Neuronal stem cell (in vitro differentiated cells): ENCODE data around the gene OR7D4.

Source experiments
- DNase-seq: peaks from one replicate; pipeline ENCODE4 v3.0.0-alpha.2; 2013; ENCODE audit warnings: low spot score
- H2AFZ ChIP-seq: one replicate; pipeline ENCODE4 v1.6.1; 2013; ENCODE audit warnings: mild to moderate bottlenecking, low read length, inconsistent platforms
- H2AK5ac ChIP-seq: 2 replicates; pipeline ENCODE4 v1.6.1; 2013; ENCODE audit warnings: low read depth, mild to moderate bottlenecking, inconsistent platforms, low read length, moderate library complexity, mixed read lengths
- H2BK120ac ChIP-seq: 2 replicates; pipeline ENCODE4 v1.6.1; 2013; ENCODE audit warnings: low read depth, mild to moderate bottlenecking, inconsistent platforms, low read length, moderate library complexity, mixed read lengths
- H2BK12ac ChIP-seq: one replicate; pipeline ENCODE4 v1.6.1; 2013; ENCODE audit warnings: low read length, inconsistent platforms
- H2BK15ac ChIP-seq: 2 replicates; pipeline ENCODE4 v1.6.1; 2013; ENCODE audit warnings: mild to moderate bottlenecking, low read length, inconsistent platforms, mixed read lengths
- H2BK5ac ChIP-seq: one replicate; pipeline ENCODE4 v1.6.1; 2013; ENCODE audit warnings: inconsistent platforms, mild to moderate bottlenecking, low read length, moderate library complexity
- H3K14ac ChIP-seq: one replicate; pipeline ENCODE4 v1.6.1; 2013; ENCODE audit warnings: low read length, inconsistent platforms
- H3K18ac ChIP-seq: 2 replicates; pipeline ENCODE4 v1.6.1; 2013; ENCODE audit warnings: low read length, inconsistent platforms
- H3K23ac ChIP-seq: 2 replicates; pipeline ENCODE4 v1.6.1; 2013; ENCODE audit warnings: low read depth, mild to moderate bottlenecking, mixed read lengths, low read length, inconsistent platforms; ENCODE audit not compliant: poor library complexity
- H3K27ac ChIP-seq: replicated peaks from 3 replicates; pipeline ENCODE4 v1.5.1; 2013; ENCODE audit warnings: low read length, inconsistent platforms
- H3K27me3 ChIP-seq, 3 experiments: 2 replicates each; pipeline ENCODE4 v1.6.1; 2013; ENCODE audit warnings: low read length in 3 of 3, mild to moderate bottlenecking in 2 of 3, inconsistent platforms in 1 of 3, low read depth in 1 of 3, mixed read lengths in 1 of 3, moderate library complexity in 1 of 3; ENCODE audit not compliant: control insufficient read depth in 3 of 3, insufficient read depth in 3 of 3
- H3K36me3 ChIP-seq, 2 donors: replicated peaks in 1 of 2; 2 replicates each; pipeline ENCODE4 v1.6.1; 2013; ENCODE audit warnings: low read length in 2 of 2; ENCODE audit not compliant: control insufficient read depth in 2 of 2, insufficient read depth in 2 of 2
- H3K4ac ChIP-seq: 2 replicates; pipeline ENCODE4 v1.6.1; 2013; ENCODE audit warnings: inconsistent platforms, mild to moderate bottlenecking, low read length, moderate library complexity
- H3K4me1 ChIP-seq, 2 donors: 1 replicate in 1 of 2; 2 replicates in 1 of 2; pipeline ENCODE4 v1.6.1; 2013; ENCODE audit warnings: low read length in 2 of 2, low read depth in 1 of 2; ENCODE audit not compliant: control insufficient read depth in 2 of 2, insufficient read depth in 1 of 2
- H3K4me2 ChIP-seq: one replicate; pipeline ENCODE4 v1.6.1; 2013; ENCODE audit warnings: mild to moderate bottlenecking, low read length, inconsistent platforms; ENCODE audit not compliant: insufficient read depth, poor library complexity, severe bottlenecking
- H3K4me3 ChIP-seq, 2 donors: 2 replicates each; pipeline ENCODE4 v1.5.1; 2013; ENCODE audit warnings: low read length in 2 of 2, mild to moderate bottlenecking in 2 of 2, inconsistent platforms in 1 of 2, moderate library complexity in 1 of 2
- H3K79me1 ChIP-seq: one replicate; pipeline ENCODE4 v1.6.1; 2013; ENCODE audit warnings: low read depth, mild to moderate bottlenecking, inconsistent platforms, low read length, moderate library complexity
- H3K9ac ChIP-seq: one replicate; pipeline ENCODE4 v1.6.1; 2013; ENCODE audit warnings: mild to moderate bottlenecking, low read depth, low read length, inconsistent platforms; ENCODE audit not compliant: poor library complexity
- H3K9me3 ChIP-seq, 2 donors: replicated peaks in 1 of 2; 2 replicates each; pipeline versions ENCODE3 to v1.6.1; 2013; ENCODE audit warnings: low read length in 2 of 2, mild to moderate bottlenecking in 2 of 2, inconsistent platforms in 1 of 2, low read depth in 1 of 2, mixed read lengths in 1 of 2, moderate library complexity in 1 of 2; ENCODE audit not compliant: control insufficient read depth in 2 of 2, insufficient read depth in 1 of 2
- H4K8ac ChIP-seq: one replicate; pipeline ENCODE4 v1.6.1; 2013; ENCODE audit warnings: low read depth, mild to moderate bottlenecking, inconsistent platforms, low read length, moderate library complexity
- H4K91ac ChIP-seq: one replicate; pipeline ENCODE4 v1.6.1; 2013; ENCODE audit warnings: low read length, low read depth, mild to moderate bottlenecking, inconsistent platforms; ENCODE audit not compliant: poor library complexity
- WGBS, 2 donors: extraction: QIAGEN DNeasy Blood & Tissue Kit; methylation state at CpG; one replicate each; pipeline ENCODE4 v1.1.7; 2013; ENCODE audit warnings: missing lambda C conversion rate in 2 of 2, mixed read lengths in 1 of 2; ENCODE audit not compliant: insufficient read length in 2 of 2, insufficient replicate concordance in 1 of 2; ENCODE audit errors: extremely low coverage in 2 of 2; 5-methylcytosine and 5-hydroxymethylcytosine counted together

OR7D4 gene

GRCh38 chr19:9165261-9165660 is 54.1 kb downstream of the OR7D4 start:
- H3K18ac ChIP-seq, result no peak overlapping the region
- no peak overlapping the region for H2AFZ ChIP-seq
- H3K4me2 ChIP-seq, result no peak overlapping the region
- H2AK5ac ChIP-seq, result no peak overlapping the region
- H3K9ac ChIP-seq, result no peak overlapping the region
- H3K23ac ChIP-seq, result no peak overlapping the region
- H3K9me3 ChIP-seq, result peaks cover 26 to 33% of the 10 kb centered on the region in 2 donors
- H4K8ac ChIP-seq, result no peak overlapping the region
- H2BK120ac ChIP-seq, result no peak overlapping the region
- WGBS, 2 donors, result no CpG with 5 or more reads among the region's 3 CpGs
- no peak overlapping the region for H4K91ac ChIP-seq
- H3K27ac ChIP-seq, result no peak overlapping the region
- peaks cover 32 to 56% of the 10 kb centered on the region in 2 donors for H3K36me3 ChIP-seq
- no peaks in the 10 kb centered on the region for H3K27me3 ChIP-seq
- H2BK5ac ChIP-seq, result no peak overlapping the region
- H3K4ac ChIP-seq, result no peak overlapping the region
- H2BK15ac ChIP-seq, result no peak overlapping the region
- H3K4me1 ChIP-seq, result no peaks in the 10 kb centered on the region
- H3K79me1 ChIP-seq, result no peaks in the 10 kb centered on the region
- H2BK12ac ChIP-seq, result no peak overlapping the region
- H3K4me3 ChIP-seq, result no peak overlapping the region
- DNase-seq, result no peak
- no peak overlapping the region for H3K14ac ChIP-seq

- no peak for DNase-seq
- WGBS, 2 donors, result no CpG with 5 or more reads among the region's 12 CpGs
- Histone ChIP-seq H3K4me1 (no peaks in the 10 kb centered on the region), H2BK120ac (no peak overlapping the region), H3K18ac (no peak overlapping the region), H3K4ac (no peak overlapping the region), H3K14ac (no peak overlapping the region), H3K9me3 (peaks cover 53 to 69% of the 10 kb centered on the region in 2 donors), H3K79me1 (no peaks in the 10 kb centered on the region), H4K91ac (no peak overlapping the region), H3K4me2 (no peak overlapping the region), H4K8ac (no peak overlapping the region), H3K4me3 (no peak overlapping the region), H3K23ac (no peak overlapping the region), H3K27ac (no peak overlapping the region), H3K36me3 (peaks cover 67 to 91% of the 10 kb centered on the region in 2 donors), H3K9ac (no peak overlapping the region), H2BK12ac (no peak overlapping the region), H2AFZ (no peak overlapping the region), H3K27me3 (no peaks in the 10 kb centered on the region), H2BK15ac (no peak overlapping the region), H2BK5ac (no peak overlapping the region), H2AK5ac (no peak overlapping the region)
These were observed 58.0 kb downstream of the OR7D4 start for GRCh38 chr19:9161427-9161826.
